Lung microvascular endothelial cell (primary cell): Measurements from ENCODE around the gene USP27X. TPM values are rescaled to one million over a fixed set of nuclear protein-coding genes. Genes with fewer than 3 reads are reported as not detected.

Experiments used
- DNase-seq, 2 donors: peaks; one replicate each; pipeline versions ENCODE4 v3.0.0 to v3.0.0-alpha.2; 2010; ENCODE audit warnings: low read depth in 2 of 2
- total RNA-seq: library from RNA; depleted of rRNA; stranded (reverse); fragments of >200 nt; gene quantifications from 2 replicates; pipeline ENCODE4 v1.2.1, GENCODE V29; 2014

The USP27X gene
- total RNA-seq, 1 donor from 2014 or later, result 2.6 TPM

DNA sequence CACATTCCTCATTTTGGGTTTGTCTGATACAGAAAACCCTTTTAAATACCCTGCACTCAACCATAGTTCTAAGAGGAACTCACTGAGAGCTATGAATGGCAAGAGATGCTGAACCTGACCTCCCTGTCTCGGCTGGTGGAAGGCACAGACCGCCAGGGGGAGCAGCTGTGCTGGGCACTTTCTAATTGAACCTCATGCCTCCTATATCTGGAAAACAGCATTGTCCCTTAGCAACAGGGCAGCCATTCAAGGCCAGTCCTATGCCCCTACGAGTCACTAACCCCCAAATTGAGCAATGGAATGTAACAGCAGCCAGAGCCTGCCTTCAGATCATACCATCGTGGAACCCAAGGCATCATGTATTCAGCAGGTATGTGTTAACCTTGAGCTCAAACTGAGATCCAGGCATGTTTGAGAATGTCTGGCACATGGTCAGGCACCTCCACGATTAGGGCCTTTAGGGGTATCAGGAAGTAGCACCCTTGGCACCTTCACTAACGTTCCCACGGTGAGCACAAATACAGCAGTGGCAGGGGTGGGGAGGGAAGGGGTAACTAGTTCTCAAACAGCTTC, 5.1 kb downstream of the USP27X start:
- peak; percentile 53 to 68 for DNase-seq

DNA sequence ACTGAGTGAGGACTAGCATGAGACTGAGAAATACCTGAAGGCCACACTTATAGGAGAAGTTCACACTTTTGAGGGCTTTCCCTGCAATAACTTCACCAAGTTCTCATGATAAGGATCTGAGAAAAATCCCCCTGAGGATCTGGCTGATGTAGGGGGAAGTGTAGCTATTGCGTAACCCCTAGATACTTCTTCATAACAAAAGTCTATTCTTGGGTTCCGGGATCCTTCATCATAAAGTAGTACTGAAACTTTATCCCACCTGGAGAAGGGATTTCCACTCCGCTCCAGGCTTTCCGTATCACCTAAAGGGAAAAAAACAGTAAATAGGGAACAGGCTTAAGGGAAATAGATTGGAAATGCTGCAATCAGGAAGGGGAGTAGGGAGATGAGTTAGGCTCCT, 13.3 kb downstream of the USP27X start:
- no peak for DNase-seq

GRCh38 chrX:49896951-49897350, 17.7 kb downstream of the USP27X start:
- no peak for DNase-seq

DNA sequence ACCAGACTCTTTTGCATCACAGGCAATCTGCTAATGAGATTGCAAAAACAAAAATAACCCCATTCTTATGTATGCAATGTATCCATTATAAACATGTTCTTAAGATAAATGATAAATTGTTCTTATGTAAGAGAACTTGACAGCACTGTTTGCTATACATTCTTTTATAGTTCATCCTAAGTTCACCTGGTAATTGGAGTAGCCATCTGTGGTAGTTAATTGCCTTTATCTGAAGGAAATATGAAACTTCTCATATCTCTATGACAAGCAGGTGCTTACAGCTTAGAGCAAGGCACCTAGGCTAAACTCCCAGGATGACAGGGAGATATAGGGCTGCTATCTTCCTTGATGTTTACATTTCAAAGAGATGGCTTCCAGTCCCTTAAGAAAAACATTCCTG, 21.8 kb downstream of the USP27X start:
- DNase-seq, result no peak

GRCh38 chrX:49910344-49910743, 31.1 kb downstream of the USP27X start:
- no peak for DNase-seq

DNA sequence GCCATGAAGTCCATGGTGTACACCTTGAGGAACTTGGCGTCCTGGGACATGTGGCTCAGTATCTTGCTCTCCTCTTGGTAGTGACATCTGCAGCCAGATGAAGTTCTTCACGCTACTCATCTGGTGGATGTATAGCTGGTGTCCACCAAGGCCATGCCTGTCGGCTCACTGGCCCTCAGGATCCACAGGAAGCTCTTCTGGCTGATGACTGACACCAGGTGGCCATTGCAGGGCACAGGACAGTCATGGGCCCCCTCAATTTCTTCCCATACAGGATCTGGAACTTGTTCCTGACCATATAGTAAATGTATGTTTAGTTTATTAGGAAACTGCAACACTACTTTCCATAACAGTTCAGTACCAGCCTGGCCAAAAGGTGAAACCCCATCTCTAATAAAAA, 32.8 kb downstream of the USP27X start:
- DNase-seq, result no peak

DNA sequence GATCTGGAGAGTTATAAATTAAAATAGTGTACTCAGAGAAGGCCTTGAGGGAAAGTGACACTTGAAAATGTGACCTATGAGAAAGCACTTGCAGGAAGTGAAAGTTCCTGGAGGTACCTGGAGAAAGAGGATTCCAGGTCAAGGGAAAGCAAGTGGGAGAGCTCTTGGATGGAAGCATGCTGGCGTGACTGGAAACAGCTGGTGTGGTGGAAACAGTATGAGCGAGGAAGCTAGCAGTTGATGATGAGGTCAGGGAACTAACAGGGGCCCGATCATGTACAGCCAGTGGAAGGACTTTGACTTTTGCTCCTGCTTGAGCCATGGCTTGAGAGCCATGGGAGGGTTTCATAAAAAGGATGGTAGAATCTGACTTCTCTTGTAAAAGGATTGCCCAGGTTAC, 33.6 kb downstream of the USP27X start:
- DNase-seq, result no peak

DNA sequence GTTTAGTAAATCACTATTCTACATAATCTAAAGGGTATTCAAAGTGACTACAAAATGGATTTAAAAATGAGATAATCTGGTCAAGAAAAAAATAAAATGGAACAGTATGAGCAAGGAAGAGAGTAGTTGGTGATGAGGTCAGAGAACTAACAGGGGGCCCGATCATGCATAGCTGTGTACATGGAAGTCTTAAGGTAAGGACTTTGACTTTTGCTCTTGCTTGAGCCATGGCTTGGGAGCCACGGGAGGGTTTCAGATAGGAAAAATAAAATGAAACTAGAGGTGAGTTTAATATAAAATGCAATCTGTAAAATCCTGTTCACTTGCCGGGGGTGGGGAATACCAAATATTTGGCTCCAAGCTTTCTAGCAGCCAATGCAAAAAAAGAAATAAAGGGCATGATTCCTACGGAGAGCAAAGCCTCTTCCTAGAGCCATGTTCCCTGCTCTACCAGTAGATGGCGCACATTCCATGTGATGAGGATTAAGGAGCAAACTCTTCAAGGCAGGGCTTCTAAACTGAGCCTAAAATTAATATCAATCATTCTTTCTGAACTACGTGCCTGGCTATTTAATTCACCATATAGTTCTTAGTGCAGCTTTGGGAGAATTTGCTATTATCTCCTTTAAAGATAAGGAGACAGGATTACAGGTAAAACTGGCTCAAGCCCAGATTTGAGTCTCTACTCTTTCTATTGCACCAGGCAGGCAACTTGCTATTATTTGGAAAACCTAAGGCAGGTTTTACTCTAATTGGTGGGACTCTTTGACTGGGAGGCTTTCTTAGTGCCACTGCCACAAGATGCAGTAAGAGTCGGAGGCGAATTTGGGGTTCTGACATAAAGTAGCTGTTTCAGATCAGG, 36.3 kb downstream of the USP27X start:
- peak; percentile 66 to 74 for DNase-seq

- DNase-seq, result peak; percentile 5 to 43
Measured at GRCh38 chrX:49919617-49920016, 40.3 kb downstream of the USP27X start.

DNA sequence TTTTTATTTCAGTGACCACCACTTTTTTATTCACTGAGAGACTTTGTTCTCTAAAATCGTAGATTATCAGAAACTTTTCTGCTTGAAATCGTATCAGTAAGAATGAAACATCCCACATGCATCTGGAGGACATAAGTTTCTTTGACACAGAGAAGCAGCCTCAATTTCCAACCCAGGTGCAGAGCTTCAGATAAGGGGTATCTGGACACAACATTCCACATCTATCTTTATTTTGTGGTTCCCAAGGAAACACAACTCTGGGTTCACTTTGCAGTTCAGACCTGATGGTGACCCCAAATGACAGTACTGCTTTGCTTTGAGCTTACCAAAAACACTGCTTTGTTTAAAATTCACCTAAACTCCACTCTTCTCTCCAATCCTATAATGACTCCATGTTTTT, 41.8 kb downstream of the USP27X start:
- DNase-seq, result no peak

- peak; percentile 96 to 97 for DNase-seq
Measured at GRCh38 chrX:49922291-49923241, 43.3 kb downstream of the USP27X start, which contains the start of gene CLCN5. Gene CLCN5 (plus strand): TSS chrX:49922596. CDS start chrX:49925299, 2,703 bp downstream.

DNA sequence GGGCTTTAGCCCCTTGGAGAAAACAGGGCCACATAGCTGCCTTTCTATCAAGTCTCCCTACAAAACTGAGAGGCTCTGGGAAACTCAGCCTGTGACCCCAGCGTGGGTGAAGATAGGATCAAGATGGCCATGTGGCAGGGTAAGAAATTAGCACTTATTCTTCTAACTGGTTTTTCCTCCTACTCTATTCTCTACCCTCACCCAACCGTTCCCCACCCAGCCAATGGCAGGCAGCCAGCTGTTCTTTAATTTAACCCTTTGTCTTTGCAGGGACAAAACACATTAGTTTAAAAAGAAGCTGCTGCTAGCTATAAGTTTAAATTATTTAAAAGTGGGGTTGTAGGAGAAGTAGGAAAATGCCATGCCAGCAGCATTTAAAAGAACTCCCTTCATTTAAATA, 45.9 kb downstream of the USP27X start:
- DNase-seq, result no peak

DNA sequence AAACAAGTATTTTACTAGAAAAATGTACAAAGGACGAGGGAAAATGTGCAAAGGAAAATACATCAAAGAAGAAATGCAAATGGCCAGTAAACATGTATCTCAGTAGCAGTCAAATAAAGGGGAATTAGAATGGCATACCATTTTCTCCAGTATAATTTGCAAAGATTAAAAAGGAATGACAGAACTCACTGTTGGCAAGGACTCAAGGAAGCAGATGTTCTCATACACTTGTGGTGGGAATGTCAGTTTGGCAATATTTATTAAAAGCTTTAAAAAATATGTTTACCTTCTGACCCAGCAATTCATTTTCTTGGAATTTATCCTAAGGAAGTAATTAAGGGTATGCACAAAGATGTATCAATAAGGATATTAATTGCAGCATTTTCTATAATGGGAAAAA, 50.8 kb downstream of the USP27X start:
- peak; percentile 14 to 35 for DNase-seq

Other genes starting within 250 kb of the USP27X start
- not detected in 2 replicates for gene PAGE1, start 183.5 kb upstream of the USP27X start, total RNA-seq
- gene PAGE4, start 50.2 kb upstream of the USP27X start, total RNA-seq, result not detected in 2 replicates
- gene CLCN5, start 43.1 kb downstream of the USP27X start, total RNA-seq, result 4.6 and 6.3 TPM in 2 replicates